Kidney (tissue), 14 donors: ENCODE data around the gene PRKAG2. TPM values are rescaled to one million over a fixed set of nuclear protein-coding genes. Genes with fewer than 3 reads are reported as not detected.

Experiments used
- DNase-seq, 5 donors: peaks; one replicate each; pipeline ENCODE4 v3.0.0-alpha.2; 2013 to 2020
- FAIRE-seq: peaks from 2 replicates; lab custom pipeline; 2012; peaks lifted over from hg19 to GRCh38; lab: Jason Lieb, UNC
- H3K27ac ChIP-seq, 2 donors: one replicate each; pipeline ENCODE4 v1.7.0; 2013; ENCODE audit warnings: low read depth in 2 of 2, low read length in 2 of 2, inconsistent platforms in 1 of 2
- H3K27me3 ChIP-seq: one replicate; pipeline ENCODE4 v1.7.1; 2013; ENCODE audit warnings: low read length, inconsistent platforms; ENCODE audit not compliant: control insufficient read depth, insufficient read depth
- H3K36me3 ChIP-seq, 3 donors: one replicate each; pipeline versions ENCODE4 v1.7.0 to v1.7.1; 2013; ENCODE audit warnings: low read length in 3 of 3, control low read depth in 1 of 3, inconsistent platforms in 1 of 3; ENCODE audit not compliant: insufficient read depth in 3 of 3, control insufficient read depth in 2 of 3
- H3K4me1 ChIP-seq, 3 donors: one replicate each; pipeline versions ENCODE4 v1.7.0 to v1.7.1; 2013; ENCODE audit warnings: low read length in 3 of 3, inconsistent platforms in 1 of 3, low read depth in 1 of 3; ENCODE audit not compliant: control insufficient read depth in 2 of 3, insufficient read depth in 2 of 3
- H3K4me3 ChIP-seq, 3 donors: one replicate each; pipeline versions ENCODE4 v1.7.0 to v1.8.1; 2013; ENCODE audit warnings: low read length in 3 of 3, control low read depth in 1 of 3, inconsistent platforms in 1 of 3
- H3K9ac ChIP-seq, 3 donors: one replicate each; pipeline versions ENCODE4 v1.7.0 to v1.7.1; 2013; ENCODE audit warnings: low read length in 3 of 3, control low read depth in 1 of 3, inconsistent platforms in 1 of 3
- H3K9me3 ChIP-seq, 3 donors: one replicate each; pipeline versions ENCODE4 v1.7.0 to v1.7.1; 2013; ENCODE audit warnings: low read length in 3 of 3, control low read depth in 1 of 3, inconsistent platforms in 1 of 3; ENCODE audit not compliant: control insufficient read depth in 2 of 3, insufficient read depth in 1 of 3
- CTCF ChIP-seq: IDR thresholded peaks from 3 replicates; pipeline ENCODE4 v1.5.1; 2012; ENCODE audit warnings: mild to moderate bottlenecking, moderate library complexity, borderline replicate concordance; ENCODE audit not compliant: insufficient read depth; ENCODE audit errors: extremely low read depth
- intact Hi-C: fragments of 100-400 bp; cut with DNase I; formaldehyde crosslinking; loops from one replicate; pipeline ENCODE4 v1.11.1; 2022
- polyA plus RNA-seq: library from polyadenylated mRNA; stranded (reverse); fragments of 350-450 nt; fragmentation: Illumina TruSeq; extraction: RNeasy Lipid Tissue Mini Kit (QIAGEN cat#74804); gene quantifications from one replicate; pipeline ENCODE4 v1.2.3, GENCODE V29; 2014; ENCODE audit warnings: low read depth, low replicate concordance; ENCODE audit not compliant: insufficient read depth
- total RNA-seq: library from RNA; stranded (reverse); fragmentation: NEBNext Ultra II Directional; extraction: Animal tissue kit (Norgen Biotek cat#: 25700); gene quantifications from one replicate; pipeline ENCODE4 v1.2.1, GENCODE V29; 2021
- donor health status: control.
- donor health status: control.
- donor health status: control.
- donor health status: control.
- donor health status: control.
- donor health status: DM: yes; HTN: yes; CAD: no.
- donor health status: Normal renal cell carcinoma (clear cell type).

PRKAG2 gene
- total and polyA plus RNA-seq, 2 donors from 2014 or later = 40.7 to 40.9 TPM

GRCh38 chr7:151725844-151726651, 150.9 kb downstream of the PRKAG2 start:
- no peaks in the 10 kb centered on the region for H3K27me3 ChIP-seq
- intact Hi-C loops = no loop called here
- H3K27ac ChIP-seq = peak overlapping the region; percentile 30 to 63
- FAIRE-seq (no peak), DNase-seq (peak in 1 of 5 donors; percentile 61)
- no peaks in the 10 kb centered on the region for H3K9me3 ChIP-seq
- H3K9ac ChIP-seq = peak overlapping the region in 1 of 3 donors; percentile 19
- peaks cover 0 to 11% (median 0%) of the 10 kb centered on the region in 3 donors for H3K4me1 ChIP-seq
- H3K4me3 ChIP-seq = no peak overlapping the region
- no peaks in the 10 kb centered on the region for H3K36me3 ChIP-seq
- TF ChIP-seq CTCF = peak; percentile 10

- no peak overlapping the region for H3K9ac ChIP-seq
- FAIRE-seq = no peak
- no peaks in the 10 kb centered on the region for H3K9me3 ChIP-seq
- intact Hi-C loops = no loop called here
- H3K4me1 ChIP-seq = peaks cover 0 to 11% (median 0%) of the 10 kb centered on the region in 3 donors
- H3K4me3 ChIP-seq = no peak overlapping the region
- no peak overlapping the region for H3K27ac ChIP-seq
- DNase-seq = peak in 1 of 5 donors; percentile 32
- TF ChIP-seq CTCF = no peak
- no peaks in the 10 kb centered on the region for H3K27me3 ChIP-seq
- no peaks in the 10 kb centered on the region for H3K36me3 ChIP-seq
These were observed 151.9 kb downstream of the PRKAG2 start for GRCh38 chr7:151724920-151725584.

GRCh38 chr7:151724250-151724915, 152.5 kb downstream of the PRKAG2 start:
- Histone ChIP-seq H3K36me3 (no peaks in the 10 kb centered on the region), H3K9ac (no peak overlapping the region), H3K4me1 (peaks cover 0 to 14% (median 0%) of the 10 kb centered on the region in 3 donors), H3K4me3 (no peak overlapping the region), H3K27me3 (no peaks in the 10 kb centered on the region), H3K27ac (no peak overlapping the region), H3K9me3 (no peaks in the 10 kb centered on the region)
- no peak for DNase-seq
- no peak for FAIRE-seq
- TF ChIP-seq CTCF = no peak
- intact Hi-C loops = no loop called here
